ENCODE measurements around the gene PRKCI. TPM values are rescaled to one million over a fixed set of nuclear protein-coding genes. Genes with fewer than 3 reads are reported as not detected.
"Not testable (repeated sequence)": the region's sequence is repeated elsewhere in the genome, so short reads cannot be mapped to it uniquely, and the experiment has no call there.

Gene PRKCI
- total and polyA plus RNA-seq, 10 donors = 3.6 to 28.7 (median 14.9) TPM

GRCh38 chr3:170204509-170204908, 17.7 kb upstream of the PRKCI start:
- Histone ChIP-seq H3K36me3 (no peaks in the 10 kb centered on the region), H3K4me3 (no peak overlapping the region), H3K27ac (no peak overlapping the region), H3K9me3 (no peaks in the 10 kb centered on the region), H3K27me3 (replicated peaks in 1 of 7) (peaks cover 0 to 3% (median 0%) of the 10 kb centered on the region in 7 donors), H3K4me1 (peaks cover 0 to 15% (median 0%) of the 10 kb centered on the region in 6 donors)
- WGBS, 5 donors = 91 to 96% (median 91%) methylated on average over 10 of the region's 10 CpGs
- TF ChIP-seq CTCF (IDR thresholded peaks at IDR 0.05 in 8 of 11, conservative IDR thresholded peaks at IDR 0.05 in 3 of 11) (no peak), POLR2A (IDR thresholded peaks at IDR 0.05) (no peak), POLR2AphosphoS5 (IDR thresholded peaks at IDR 0.05) (no peak)
- intact Hi-C loops (cut with DNase I; ENCODE audit: low total_unique reads) = no loop called here
- DNase-seq = no peak

DNA sequence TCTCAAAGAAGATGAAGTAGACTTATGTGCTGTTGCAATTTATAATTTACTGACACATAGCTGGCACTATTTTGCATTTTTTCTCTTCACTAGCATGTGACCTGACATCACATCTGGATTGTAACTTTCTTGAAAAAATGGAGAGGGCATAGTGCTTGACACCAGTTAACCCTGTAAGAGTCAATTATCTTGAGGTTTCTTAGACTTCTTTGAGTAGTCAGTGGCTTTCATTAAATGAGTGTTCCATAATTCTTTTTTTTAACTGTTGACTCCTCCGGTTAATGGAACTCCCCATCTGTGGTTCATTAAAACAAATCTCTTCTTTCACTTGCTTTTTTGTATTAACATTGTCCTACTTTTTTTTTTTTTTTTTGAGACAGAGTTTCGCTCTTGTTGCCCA, 16.9 kb upstream of the PRKCI start:
- Histone ChIP-seq H3K4me3 (no peak overlapping the region), H3K27ac (no peak overlapping the region), H3K27me3 (replicated peaks in 1 of 7) (peaks cover 0 to 3% (median 0%) of the 10 kb centered on the region in 7 donors), H3K9me3 (no peaks in the 10 kb centered on the region), H3K4me1 (peaks cover 0 to 15% (median 0%) of the 10 kb centered on the region in 6 donors), H3K36me3 (no peaks in the 10 kb centered on the region)
- TF ChIP-seq POLR2AphosphoS5 (IDR thresholded peaks at IDR 0.05) (peak in 1 of 3 donors; percentile 14), POLR2A (IDR thresholded peaks at IDR 0.05) (no peak)
- no peak for DNase-seq
- WGBS, 5 donors = 52 to 76% (median 74%) methylated on average over 2 of the region's 2 CpGs
- intact Hi-C loops (cut with DNase I; ENCODE audit: low total_unique reads) = no loop called here

DNA sequence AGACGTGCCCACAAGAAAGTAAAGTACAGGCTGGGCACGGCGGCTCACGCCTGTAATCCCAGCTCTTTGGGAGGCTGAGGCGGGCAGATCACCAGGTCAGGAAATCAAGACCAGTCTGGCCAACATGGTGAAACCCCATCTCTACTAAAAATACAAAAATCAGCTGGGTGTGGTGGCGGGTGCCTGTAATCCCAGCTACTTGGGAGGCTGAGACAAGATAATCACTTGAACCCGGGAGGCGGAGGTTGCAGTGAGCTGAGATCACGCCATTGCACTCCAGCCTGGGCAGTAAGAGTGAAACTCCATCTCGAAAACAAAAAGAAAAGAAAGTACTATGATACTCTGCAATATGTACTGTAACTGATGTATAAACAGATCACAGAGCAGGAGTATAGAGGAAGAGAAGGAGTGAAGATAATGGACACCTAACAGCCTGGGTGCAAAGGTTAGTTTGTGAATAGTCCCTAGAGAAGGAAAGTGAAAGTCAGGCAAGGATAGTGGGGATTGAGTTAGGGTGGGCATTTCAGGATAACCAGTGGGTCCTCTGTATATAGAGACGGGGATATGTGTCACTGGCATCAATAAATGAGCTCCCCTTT, 16.0 kb upstream of the PRKCI start:
- intact Hi-C loops (cut with DNase I; ENCODE audit: low total_unique reads); H3K4me3 ChIP-seq; H3K36me3 ChIP-seq; H3K27me3 ChIP-seq (replicated peaks in 1 of 7); H3K27ac ChIP-seq; H3K9me3 ChIP-seq; DNase-seq: not testable (repeated sequence)
- WGBS, 5 donors = 89 to 95% (median 91%) methylated on average over 11 of the region's 11 CpGs
- peaks cover 0 to 15% (median 0%) of the 10 kb centered on the region in 6 donors for H3K4me1 ChIP-seq

- Histone ChIP-seq H3K4me3 (no peak overlapping the region), H3K27me3 (replicated peaks in 1 of 7) (peaks cover 0 to 5% (median 0%) of the 10 kb centered on the region in 7 donors), H3K36me3 (no peaks in the 10 kb centered on the region), H3K9me3 (peaks cover 0 to 7% (median 3%) of the 10 kb centered on the region in 8 donors), H3K4me1 (peaks cover 0 to 15% (median 0%) of the 10 kb centered on the region in 6 donors), H3K27ac (no peak overlapping the region)
- WGBS, 5 donors = 53 to 78% (median 61%) methylated on average over 6 of the region's 6 CpGs
- intact Hi-C loops (cut with DNase I; ENCODE audit: low total_unique reads) = no loop called here
- TF ChIP-seq POLR2A (IDR thresholded peaks at IDR 0.05) (no peak), POLR2AphosphoS5 (IDR thresholded peaks at IDR 0.05) (no peak), CTCF (IDR thresholded peaks at IDR 0.05 in 8 of 11, conservative IDR thresholded peaks at IDR 0.05 in 3 of 11) (no peak)
- no peak for DNase-seq
Measured at GRCh38 chr3:170207717-170208116, 14.5 kb upstream of the PRKCI start.

GRCh38 chr3:170211668-170212067, 10.6 kb upstream of the PRKCI start:
- TF ChIP-seq POLR2AphosphoS5 (IDR thresholded peaks at IDR 0.05) = no peak
- no peak for TF ChIP-seq CTCF (IDR thresholded peaks at IDR 0.05 in 8 of 11, conservative IDR thresholded peaks at IDR 0.05 in 3 of 11)
- no peak for TF ChIP-seq POLR2A (IDR thresholded peaks at IDR 0.05)
- Histone ChIP-seq H3K36me3 (no peaks in the 10 kb centered on the region), H3K4me3 (no peak overlapping the region), H3K4me1 (no peaks in the 10 kb centered on the region), H3K9me3 (peaks cover 0 to 11% (median 3%) of the 10 kb centered on the region in 8 donors), H3K27me3 (replicated peaks in 1 of 7) (peaks cover 0 to 5% (median 0%) of the 10 kb centered on the region in 7 donors), H3K27ac (no peak overlapping the region)
- DNase-seq = no peak
- intact Hi-C loops (cut with DNase I; ENCODE audit: low total_unique reads) = no loop called here
- WGBS, 5 donors = 93 to 96% (median 95%) methylated on average over 1 of the region's 1 CpG

Measured in spleen (tissue), 11 donors.